GM23248 (cell line): ENCODE results near the gene ZBTB2. TPM values are rescaled to one million over a fixed set of nuclear protein-coding genes. Genes with fewer than 3 reads are reported as not detected.
"Not testable (repeated sequence)": the region's sequence is repeated elsewhere in the genome, so short reads cannot be mapped to it uniquely, and the experiment has no call there.

Experiments
- DNase-seq: peaks from one replicate; pipeline ENCODE4 v3.0.0-alpha.2; 2015
- H2AFZ ChIP-seq: fragments of 200-600 bp; sonication (generic); 2 replicates; pipeline ENCODE4 v1.6.1; 2016; ENCODE audit warnings: antibody characterized with exemption
- H3F3A ChIP-seq: fragments of 200-600 bp; sonication (generic); 2 replicates; pipeline ENCODE4 v1.6.1; 2016; ENCODE audit warnings: mild to moderate bottlenecking, antibody characterized with exemption, mixed run types; ENCODE audit not compliant: insufficient read depth
- H3K27ac ChIP-seq: fragments of 200-600 bp; sonication (generic); 2 replicates; pipeline ENCODE4 v1.5.1; 2016; ENCODE audit warnings: mild to moderate bottlenecking
- H3K27me3 ChIP-seq: fragments of 200-600 bp; sonication (generic); replicated peaks from 2 replicates; pipeline ENCODE4 v1.6.1; 2016; ENCODE audit warnings: mild to moderate bottlenecking; ENCODE audit not compliant: insufficient read depth
- H3K36me3 ChIP-seq: fragments of 200-600 bp; sonication (generic); 2 replicates; pipeline ENCODE4 v1.6.1; 2016; ENCODE audit warnings: low read depth, mild to moderate bottlenecking
- H3K4me1 ChIP-seq: fragments of 200-600 bp; sonication (generic); 2 replicates; pipeline ENCODE4 v1.6.1; 2016; ENCODE audit warnings: mild to moderate bottlenecking; ENCODE audit not compliant: insufficient read depth
- H3K4me2 ChIP-seq: fragments of 200-600 bp; sonication (generic); one replicate; pipeline ENCODE4 v1.6.1; 2016; ENCODE audit warnings: mild to moderate bottlenecking; ENCODE audit not compliant: unreplicated experiment
- H3K4me3 ChIP-seq: fragments of 200-600 bp; sonication (generic); 2 replicates; pipeline ENCODE4 v1.5.1; 2016; ENCODE audit warnings: mild to moderate bottlenecking
- H3K79me2 ChIP-seq: fragments of 200-600 bp; sonication (generic); 2 replicates; pipeline ENCODE4 v1.6.1; 2016; ENCODE audit warnings: mild to moderate bottlenecking; ENCODE audit not compliant: insufficient read depth
- H3K9ac ChIP-seq: fragments of 200-600 bp; sonication (generic); 2 replicates; pipeline ENCODE4 v1.6.1; 2016; ENCODE audit warnings: mild to moderate bottlenecking
- H3K9me2 ChIP-seq: fragments of 200-600 bp; sonication (generic); 2 replicates; pipeline ENCODE4 v1.6.1; 2016; ENCODE audit warnings: mixed run types, mild to moderate bottlenecking, moderate library complexity; ENCODE audit not compliant: insufficient read depth
- H3K9me3 ChIP-seq: fragments of 200-600 bp; sonication (generic); one replicate; pipeline ENCODE4 v1.6.1; 2017; ENCODE audit warnings: low read depth
- H4K20me1 ChIP-seq: fragments of 200-600 bp; sonication (generic); 2 replicates; pipeline ENCODE4 v1.6.0; 2016; ENCODE audit not compliant: insufficient read depth
- EZH2 ChIP-seq: fragments of 200-600 bp; sonication (generic); IDR thresholded peaks from 2 replicates; pipeline ENCODE4 v1.6.1; 2018; ENCODE audit warnings: antibody characterized with exemption, mild to moderate bottlenecking; ENCODE audit not compliant: insufficient read depth, poor library complexity, severe bottlenecking
- EZH2phosphoT487 ChIP-seq: fragments of 200-600 bp; sonication (generic); IDR thresholded peaks from 2 replicates; pipeline ENCODE4 v1.6.1; 2018; ENCODE audit warnings: antibody characterized with exemption, moderate library complexity, mild to moderate bottlenecking, low read depth; ENCODE audit not compliant: insufficient read depth
- WGBS, 2 experiments: methylation state at CpG; one replicate each; pipeline ENCODE4 v1.1.6; 2015 to 2017; ENCODE audit warnings: low lambda C conversion rate in 2 of 2, low coverage in 1 of 2; ENCODE audit errors: missing lambda C conversion rate in 2 of 2; 5-methylcytosine and 5-hydroxymethylcytosine counted together
- in situ Hi-C: fragments of 300-500 bp; cut with MboI; formaldehyde crosslinking; loops from 2 replicates; pipeline ENCODE4 v1.15.0; 2020
- polyA plus RNA-seq: library from polyadenylated mRNA; unstranded; fragments of >200 nt; fragmentation: Nextera tagmentation; extraction: Ambion mirVana; gene quantifications from 2 replicates; pipeline ENCODE4 v1.2.1, GENCODE V29; 2016
- total RNA-seq: library from RNA; depleted of rRNA; stranded (reverse); fragments of >200 nt; shearing (Covaris generic); gene quantifications from 2 replicates; pipeline ENCODE4 v1.2.3, GENCODE V29; 2014

Gene ZBTB2
- total and polyA plus RNA-seq, 2 experiments from 2014 or later, result 9.7 to 11.6 TPM

DNA sequence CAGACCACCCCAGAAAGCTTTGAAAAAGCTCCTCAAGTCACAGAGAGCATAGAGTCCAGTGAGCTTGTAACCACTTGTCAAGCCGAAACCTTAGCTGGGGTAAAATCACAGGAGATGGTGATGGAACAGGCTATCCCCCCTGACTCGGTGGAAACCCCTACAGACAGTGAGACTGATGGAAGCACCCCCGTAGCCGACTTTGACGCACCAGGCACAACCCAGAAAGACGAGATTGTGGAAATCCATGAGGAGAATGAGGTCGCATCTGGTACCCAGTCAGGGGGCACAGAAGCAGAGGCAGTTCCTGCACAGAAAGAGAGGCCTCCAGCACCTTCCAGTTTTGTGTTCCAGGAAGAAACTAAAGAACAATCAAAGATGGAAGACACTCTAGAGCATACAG, 39.6 kb downstream of the ZBTB2 start:
- H4K20me1 ChIP-seq, result no peaks in the 10 kb centered on the region
- H3K27me3 ChIP-seq, result no peaks in the 10 kb centered on the region
- no peak overlapping the region for H3K9ac ChIP-seq
- no peaks in the 10 kb centered on the region for H3K9me2 ChIP-seq
- DNase-seq, result no peak
- no peak overlapping the region for H2AFZ ChIP-seq
- H3K4me1 ChIP-seq, result peaks cover 1% of the 10 kb centered on the region; the same call in 1 of the 2 replicates
- 97 to 98% methylated on average over 7 of the region's 7 CpGs for WGBS, 2 experiments
- peaks cover 6% of the 10 kb centered on the region; the same call in 1 of the 2 replicates for H3K79me2 ChIP-seq
- no peaks in the 10 kb centered on the region; the same call in 1 of the 2 replicates for H3K36me3 ChIP-seq
- 0 out of 2 replicates have a peak, but pooled peaks cover 4% of the 10 kb centered on the region for H3F3A ChIP-seq
- no peak overlapping the region for H3K4me3 ChIP-seq
- in situ Hi-C loops, result no loop called here
- H3K27ac ChIP-seq, result no peak overlapping the region
- H3K9me3 ChIP-seq, result no peaks in the 10 kb centered on the region
- H3K4me2 ChIP-seq, result no peak overlapping the region
- TF ChIP-seq EZH2, result no peak
- no peak for TF ChIP-seq EZH2phosphoT487

DNA sequence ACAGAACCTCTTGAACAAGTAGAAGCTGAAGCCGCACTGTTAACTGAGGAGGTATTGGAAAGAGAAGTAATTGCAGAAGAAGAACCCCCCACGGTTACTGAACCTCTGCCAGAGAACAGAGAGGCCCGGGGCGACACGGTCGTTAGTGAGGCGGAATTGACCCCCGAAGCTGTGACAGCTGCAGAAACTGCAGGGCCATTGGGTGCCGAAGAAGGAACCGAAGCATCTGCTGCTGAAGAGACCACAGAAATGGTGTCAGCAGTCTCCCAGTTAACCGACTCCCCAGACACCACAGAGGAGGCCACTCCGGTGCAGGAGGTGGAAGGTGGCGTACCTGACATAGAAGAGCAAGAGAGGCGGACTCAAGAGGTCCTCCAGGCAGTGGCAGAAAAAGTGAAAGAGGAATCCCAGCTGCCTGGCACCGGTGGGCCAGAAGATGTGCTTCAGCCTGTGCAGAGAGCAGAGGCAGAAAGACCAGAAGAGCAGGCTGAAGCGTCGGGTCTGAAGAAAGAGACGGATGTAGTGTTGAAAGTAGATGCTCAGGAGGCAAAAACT, 40.1 kb downstream of the ZBTB2 start:
- 0 out of 2 replicates have a peak, but pooled peaks cover 4% of the 10 kb centered on the region for H3F3A ChIP-seq
- no peaks in the 10 kb centered on the region for H3K9me3 ChIP-seq
- H3K4me3 ChIP-seq, result no peak overlapping the region
- H3K27ac ChIP-seq, result no peak overlapping the region
- H4K20me1 ChIP-seq, result no peaks in the 10 kb centered on the region
- DNase-seq, result no peak
- in situ Hi-C loops, result no loop called here
- no peak for TF ChIP-seq EZH2
- TF ChIP-seq EZH2phosphoT487, result no peak
- H2AFZ ChIP-seq, result no peak overlapping the region
- no peaks in the 10 kb centered on the region for H3K4me1 ChIP-seq
- no peak overlapping the region for H3K4me2 ChIP-seq
- no peak overlapping the region for H3K9ac ChIP-seq
- 94 to 96% methylated on average over 18 of the region's 18 CpGs for WGBS, 2 experiments
- no peaks in the 10 kb centered on the region; the same call in 1 of the 2 replicates for H3K36me3 ChIP-seq
- peaks cover 6% of the 10 kb centered on the region; the same call in 1 of the 2 replicates for H3K79me2 ChIP-seq
- no peaks in the 10 kb centered on the region for H3K9me2 ChIP-seq
- H3K27me3 ChIP-seq, result no peaks in the 10 kb centered on the region

DNA sequence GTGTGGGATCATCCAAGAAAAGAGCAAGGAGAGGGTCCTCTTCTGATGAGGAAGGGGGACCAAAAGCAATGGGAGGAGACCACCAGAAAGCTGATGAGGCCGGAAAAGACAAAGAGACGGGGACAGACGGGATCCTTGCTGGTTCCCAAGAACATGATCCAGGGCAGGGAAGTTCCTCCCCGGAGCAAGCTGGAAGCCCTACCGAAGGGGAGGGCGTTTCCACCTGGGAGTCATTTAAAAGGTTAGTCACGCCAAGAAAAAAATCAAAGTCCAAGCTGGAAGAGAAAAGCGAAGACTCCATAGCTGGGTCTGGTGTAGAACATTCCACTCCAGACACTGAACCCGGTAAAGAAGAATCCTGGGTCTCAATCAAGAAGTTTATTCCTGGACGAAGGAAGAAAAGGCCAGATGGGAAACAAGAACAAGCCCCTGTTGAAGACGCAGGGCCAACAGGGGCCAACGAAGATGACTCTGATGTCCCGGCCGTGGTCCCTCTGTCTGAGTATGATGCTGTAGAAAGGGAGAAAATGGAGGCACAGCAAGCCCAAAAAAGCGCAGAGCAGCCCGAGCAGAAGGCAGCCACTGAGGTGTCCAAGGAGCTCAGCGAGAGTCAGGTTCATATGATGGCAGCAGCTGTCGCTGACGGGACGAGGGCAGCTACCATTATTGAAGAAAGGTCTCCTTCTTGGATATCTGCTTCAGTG, 40.8 kb downstream of the ZBTB2 start:
- DNase-seq, result no peak
- H3F3A ChIP-seq, result 0 out of 2 replicates have a peak, but pooled peaks cover 4% of the 10 kb centered on the region
- no peaks in the 10 kb centered on the region for H3K9me2 ChIP-seq
- H3K27me3 ChIP-seq, result no peaks in the 10 kb centered on the region
- no peak overlapping the region for H3K4me3 ChIP-seq
- H3K27ac ChIP-seq, result no peak overlapping the region
- H3K4me2 ChIP-seq, result no peak overlapping the region
- H2AFZ ChIP-seq, result no peak overlapping the region
- in situ Hi-C loops, result no loop called here
- no peaks in the 10 kb centered on the region for H3K9me3 ChIP-seq
- H3K36me3 ChIP-seq, result no peaks in the 10 kb centered on the region; the same call in 1 of the 2 replicates
- H3K79me2 ChIP-seq, result peaks cover 6% of the 10 kb centered on the region; the same call in 1 of the 2 replicates
- H3K4me1 ChIP-seq, result no peaks in the 10 kb centered on the region
- TF ChIP-seq EZH2 (no peak), EZH2phosphoT487 (no peak)
- no peak overlapping the region for H3K9ac ChIP-seq
- WGBS, 2 experiments, result 94 to 97% methylated on average over 20 of the region's 20 CpGs
- H4K20me1 ChIP-seq, result no peaks in the 10 kb centered on the region

DNA sequence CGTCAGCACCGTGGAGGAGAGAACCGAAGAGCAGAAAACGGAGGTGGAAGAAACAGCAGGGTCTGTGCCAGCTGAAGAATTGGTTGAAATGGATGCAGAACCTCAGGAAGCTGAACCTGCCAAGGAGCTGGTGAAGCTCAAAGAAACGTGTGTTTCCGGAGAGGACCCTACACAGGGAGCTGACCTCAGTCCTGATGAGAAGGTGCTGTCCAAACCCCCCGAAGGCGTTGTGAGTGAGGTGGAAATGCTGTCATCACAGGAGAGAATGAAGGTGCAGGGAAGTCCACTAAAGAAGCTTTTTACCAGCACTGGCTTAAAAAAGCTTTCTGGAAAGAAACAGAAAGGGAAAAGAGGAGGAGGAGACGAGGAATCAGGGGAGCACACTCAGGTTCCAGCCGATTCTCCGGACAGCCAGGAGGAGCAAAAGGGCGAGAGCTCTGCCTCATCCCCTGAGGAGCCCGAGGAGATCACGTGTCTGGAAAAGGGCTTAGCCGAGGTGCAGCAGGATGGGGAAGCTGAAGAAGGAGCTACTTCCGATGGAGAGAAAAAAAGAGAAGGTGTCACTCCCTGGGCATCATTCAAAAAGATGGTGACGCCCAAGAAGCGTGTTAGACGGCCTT, 41.6 kb downstream of the ZBTB2 start:
- H3K36me3 ChIP-seq, result no peaks in the 10 kb centered on the region; the same call in 1 of the 2 replicates
- 93 to 96% methylated on average over 19 of the region's 19 CpGs for WGBS, 2 experiments
- H3K27ac ChIP-seq, result no peak overlapping the region
- no peaks in the 10 kb centered on the region for H3K9me2 ChIP-seq
- in situ Hi-C loops, result loop anchor here (25.0 kb wide), 1 partner anchor 937 kb away; no protein-coding TSS in a partner anchor
- no peaks in the 10 kb centered on the region for H3K4me1 ChIP-seq
- 0 out of 2 replicates have a peak, but pooled peaks cover 4% of the 10 kb centered on the region for H3F3A ChIP-seq
- H3K9ac ChIP-seq, result no peak overlapping the region
- no peaks in the 10 kb centered on the region for H3K27me3 ChIP-seq
- no peak overlapping the region for H2AFZ ChIP-seq
- TF ChIP-seq EZH2phosphoT487 (no peak), EZH2 (no peak)
- no peak overlapping the region for H3K4me2 ChIP-seq
- no peaks in the 10 kb centered on the region for H4K20me1 ChIP-seq
- peaks cover 6% of the 10 kb centered on the region; the same call in 1 of the 2 replicates for H3K79me2 ChIP-seq
- H3K9me3 ChIP-seq, result no peaks in the 10 kb centered on the region
- no peak overlapping the region for H3K4me3 ChIP-seq
- no peak for DNase-seq

DNA sequence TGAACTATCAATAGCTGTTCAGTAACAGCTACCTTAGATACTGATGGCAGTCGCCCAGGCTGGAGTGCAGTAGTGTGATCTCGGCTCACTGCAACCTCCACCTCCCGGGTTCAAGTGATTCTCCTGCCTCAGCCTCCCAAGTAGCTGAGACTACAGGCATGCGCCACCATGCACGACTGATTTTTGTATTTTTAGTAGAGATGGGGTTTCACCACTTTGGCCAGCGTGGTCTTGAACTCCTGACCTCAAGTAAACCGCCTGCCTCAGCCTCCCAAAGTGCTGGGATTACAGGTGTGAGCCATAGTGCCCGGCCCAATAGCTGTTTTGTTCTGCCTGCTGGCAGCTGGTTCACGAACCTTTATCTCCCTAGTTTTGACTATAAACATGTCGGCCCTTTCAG, 48.6 kb downstream of the ZBTB2 start:
- H3F3A ChIP-seq, DNase-seq, H3K4me3 ChIP-seq, H3K9me3 ChIP-seq, H4K20me1 ChIP-seq, H3K36me3 ChIP-seq, H3K9me2 ChIP-seq, H3K9ac ChIP-seq, H3K27ac ChIP-seq, H3K4me2 ChIP-seq, H2AFZ ChIP-seq, H3K27me3 ChIP-seq, H3K4me1 ChIP-seq: not testable (repeated sequence)
- in situ Hi-C loops, result loop anchor here (25.0 kb wide), 1 partner anchor 930 kb away; no protein-coding TSS in a partner anchor
- peaks cover 10% of the 10 kb centered on the region; the same call in 1 of the 2 replicates for H3K79me2 ChIP-seq
- WGBS, 2 experiments, result 95% methylated on average over 10 of the region's 10 CpGs
